DLD1 (cell line): ENCODE data around the gene MBD4.
"Not testable (repeated sequence)": the region's sequence is repeated elsewhere in the genome, so short reads cannot be mapped to it uniquely, and the experiment has no call there.

ENCODE experiments used
- in situ Hi-C: cut with HindIII; loops from 2 replicates; pipeline ENCODE4 v1.10.0; 2017; ENCODE audit warnings: low sequenced_read_pairs

Gene MBD4

DNA sequence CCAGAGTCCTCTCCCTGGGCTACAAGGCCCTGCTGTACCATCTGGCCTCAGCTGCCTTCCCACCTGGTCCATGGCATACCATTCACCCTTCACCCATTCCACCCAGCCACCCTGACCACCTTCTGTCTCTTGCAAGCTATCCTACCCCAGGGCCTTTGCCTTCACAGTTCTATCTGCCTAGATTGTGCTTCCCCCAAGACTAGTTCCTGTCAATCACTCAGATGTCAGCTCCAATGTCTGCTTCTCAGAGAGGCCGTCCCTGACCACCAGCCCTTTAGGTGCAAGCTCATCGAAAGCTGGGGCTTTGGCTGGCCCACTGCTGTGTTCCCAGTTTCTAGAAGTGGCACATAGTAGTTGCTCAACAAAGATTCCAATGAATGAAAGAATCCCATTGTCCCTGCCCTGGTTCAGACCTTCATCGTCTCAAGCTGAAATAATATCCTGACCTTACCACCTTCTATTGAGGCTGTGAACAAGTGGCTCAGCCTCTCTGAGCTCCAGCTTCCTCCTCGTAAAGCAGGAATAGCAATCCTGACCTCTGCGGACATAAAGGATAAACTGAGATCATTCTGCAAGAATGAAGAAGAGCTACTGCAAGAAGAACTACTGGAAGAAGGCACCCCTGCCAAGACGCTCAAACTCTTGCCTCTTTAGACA lies 27.1 kb downstream of the MBD4 start:
- in situ Hi-C loops: no loop called here

DNA sequence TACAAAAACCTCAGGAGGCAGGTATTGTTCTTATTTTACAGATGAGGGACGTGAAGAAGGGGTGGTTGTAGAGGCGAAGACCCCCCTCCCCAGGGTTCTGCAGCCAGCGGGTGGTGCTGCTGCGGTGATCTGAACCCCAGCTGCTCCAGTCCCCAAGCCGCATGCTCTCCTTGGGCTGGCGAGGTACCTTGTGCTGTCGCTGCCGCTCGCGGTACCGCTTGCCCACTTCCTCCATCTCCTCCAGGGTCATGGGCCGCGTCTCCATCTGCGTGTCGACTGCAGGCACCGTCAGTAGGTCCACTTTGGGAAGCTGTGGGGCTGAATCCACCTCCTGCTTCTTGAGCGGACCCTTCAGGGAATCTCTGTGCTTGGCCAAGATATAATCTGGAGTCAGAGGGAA lies 28.8 kb downstream of the MBD4 start:
- in situ Hi-C loops: no loop called here

DNA sequence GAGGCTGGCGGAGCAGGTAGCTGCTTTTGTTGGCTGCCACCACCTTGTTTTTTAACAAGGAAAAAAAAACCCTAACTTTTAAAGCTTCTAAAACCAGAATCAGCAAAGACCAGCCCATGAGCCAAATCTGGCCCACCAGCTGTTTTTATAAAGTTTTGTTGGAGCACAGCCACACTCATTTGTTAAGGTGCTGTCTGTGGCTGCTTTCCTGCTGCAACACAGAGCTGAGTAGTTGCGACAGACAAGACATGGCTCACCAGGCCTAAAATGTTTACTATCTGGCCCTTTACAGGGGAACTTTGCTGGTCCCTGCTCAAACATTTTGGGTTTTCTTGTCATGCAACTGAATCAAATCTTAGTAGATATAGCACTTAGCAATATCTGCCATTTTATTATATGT lies 30.2 kb downstream of the MBD4 start:
- in situ Hi-C loops: no loop called here

DNA sequence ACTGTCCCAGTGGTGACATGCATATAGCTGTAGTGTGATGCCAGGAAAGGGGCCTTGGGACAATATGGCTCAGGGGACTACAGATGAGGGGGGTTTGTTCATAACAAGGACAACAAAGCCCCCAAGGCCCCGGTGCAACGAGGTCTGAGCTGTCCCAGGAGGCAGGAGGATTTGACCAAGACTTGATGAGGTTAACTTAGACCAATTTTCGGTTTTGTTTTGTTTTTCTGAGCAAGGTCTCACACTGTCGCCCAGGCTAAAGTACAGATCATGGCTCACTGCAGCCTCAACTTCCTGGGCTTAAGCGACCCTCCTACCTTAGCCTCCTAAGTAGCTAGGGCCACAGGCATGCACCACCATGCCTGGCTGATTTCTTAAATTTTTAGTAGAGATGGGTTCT lies 35.1 kb downstream of the MBD4 start:
- in situ Hi-C loops: no loop called here

DNA sequence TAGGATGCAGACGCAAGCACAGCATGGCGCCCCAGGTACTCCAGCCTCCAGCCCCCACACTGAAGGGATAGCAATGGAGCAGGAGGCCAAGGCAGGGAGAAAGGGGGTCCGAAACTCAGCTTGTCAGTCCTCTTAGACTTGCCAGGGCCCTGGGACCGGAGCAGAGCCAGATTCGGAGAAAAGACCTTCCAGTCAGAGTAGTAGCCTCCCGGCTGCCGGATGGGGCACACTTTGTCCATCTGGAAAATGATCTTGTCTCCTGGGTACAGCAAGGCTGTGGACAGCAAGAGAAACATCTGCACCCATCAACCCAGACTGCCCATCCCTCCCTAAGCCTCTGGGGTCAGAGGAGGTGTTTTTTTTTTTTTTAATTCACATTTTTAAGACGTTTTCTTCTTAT lies 35.6 kb downstream of the MBD4 start:
- in situ Hi-C loops: no loop called here

DNA sequence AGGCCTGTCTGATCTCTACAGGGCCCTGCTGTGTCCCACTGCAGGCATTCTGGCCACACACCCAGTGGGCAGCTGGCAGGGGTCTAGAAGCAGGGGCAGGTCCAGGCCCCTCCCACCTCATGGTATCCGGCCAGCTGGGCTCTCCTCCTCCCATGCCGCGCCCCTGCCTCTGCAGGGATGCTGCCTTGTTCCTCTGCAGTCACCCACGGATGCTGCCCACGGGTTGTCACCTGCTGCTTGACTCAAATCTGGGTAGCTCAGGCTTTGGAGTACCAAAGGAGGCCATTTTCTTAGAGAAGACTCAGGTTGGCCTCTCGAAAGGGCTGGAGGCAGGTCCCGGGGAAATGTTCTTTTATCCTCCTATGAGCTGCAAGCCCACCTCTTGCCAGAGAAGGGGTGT lies 36.3 kb downstream of the MBD4 start:
- in situ Hi-C loops: no loop called here

DNA sequence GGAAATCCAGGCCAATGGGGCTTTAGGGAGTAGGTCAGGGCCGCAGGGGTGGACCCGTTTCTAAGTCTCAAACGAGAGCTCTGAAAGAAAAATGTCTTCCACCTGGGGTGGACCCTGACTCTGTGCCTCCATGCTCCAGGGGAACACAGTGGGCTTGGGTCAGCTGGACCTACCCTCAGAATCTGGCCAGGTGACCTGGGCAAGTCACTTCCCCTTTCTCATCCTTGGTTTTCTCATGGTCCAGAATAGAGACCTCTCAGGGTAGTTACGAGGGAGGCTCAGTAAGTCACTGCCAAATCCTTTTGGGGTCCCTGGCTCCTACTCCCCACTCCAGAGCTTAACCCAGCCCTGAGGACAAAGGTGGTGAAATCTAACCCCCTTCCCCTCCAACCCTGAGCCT lies 37.1 kb downstream of the MBD4 start:
- in situ Hi-C loops: no loop called here

DNA sequence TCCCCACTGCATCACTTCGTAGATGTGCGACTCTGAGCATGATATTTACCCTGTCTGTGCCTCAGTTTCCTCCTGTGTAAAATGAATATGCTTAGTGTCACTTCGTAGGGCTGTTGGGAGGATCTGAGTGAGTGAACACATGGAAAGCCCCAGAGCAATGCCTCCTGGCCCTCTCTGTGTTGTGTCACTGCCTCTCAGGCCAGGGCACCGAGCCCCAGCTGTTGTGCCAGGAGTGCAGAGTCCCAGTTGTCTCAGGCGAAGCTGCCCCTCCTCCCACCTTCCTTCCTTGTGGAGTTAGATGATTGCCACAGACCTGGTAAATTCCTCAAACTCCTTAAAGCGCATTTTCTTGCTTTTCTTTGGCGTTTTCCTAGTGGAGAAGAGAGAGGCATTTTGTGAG lies 37.5 kb downstream of the MBD4 start:
- in situ Hi-C loops: no loop called here

DNA sequence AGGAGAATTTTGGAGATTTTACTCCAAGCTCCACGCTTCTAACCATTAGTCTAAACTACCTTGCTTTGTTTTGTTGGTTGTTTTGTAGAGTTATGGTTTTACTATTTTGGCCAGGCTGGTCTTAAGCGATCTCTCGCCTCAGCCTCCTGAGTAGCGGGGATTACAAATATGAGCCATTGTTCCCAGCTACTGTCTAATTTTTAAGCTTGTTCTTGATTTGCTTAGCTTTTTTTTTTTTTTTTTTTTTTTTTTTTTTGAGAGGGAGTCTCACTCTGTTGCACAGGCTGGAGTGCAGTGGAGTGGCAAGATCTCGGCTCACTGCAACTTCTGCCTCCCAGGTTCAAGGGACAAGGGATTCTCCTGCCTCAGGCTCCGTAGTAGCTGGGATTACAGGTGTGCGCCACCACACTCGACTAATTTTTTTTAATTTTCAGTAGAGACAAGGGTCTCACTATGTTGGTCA lies 39.8 kb downstream of the MBD4 start:
- in situ Hi-C loops: no loop called here

DNA sequence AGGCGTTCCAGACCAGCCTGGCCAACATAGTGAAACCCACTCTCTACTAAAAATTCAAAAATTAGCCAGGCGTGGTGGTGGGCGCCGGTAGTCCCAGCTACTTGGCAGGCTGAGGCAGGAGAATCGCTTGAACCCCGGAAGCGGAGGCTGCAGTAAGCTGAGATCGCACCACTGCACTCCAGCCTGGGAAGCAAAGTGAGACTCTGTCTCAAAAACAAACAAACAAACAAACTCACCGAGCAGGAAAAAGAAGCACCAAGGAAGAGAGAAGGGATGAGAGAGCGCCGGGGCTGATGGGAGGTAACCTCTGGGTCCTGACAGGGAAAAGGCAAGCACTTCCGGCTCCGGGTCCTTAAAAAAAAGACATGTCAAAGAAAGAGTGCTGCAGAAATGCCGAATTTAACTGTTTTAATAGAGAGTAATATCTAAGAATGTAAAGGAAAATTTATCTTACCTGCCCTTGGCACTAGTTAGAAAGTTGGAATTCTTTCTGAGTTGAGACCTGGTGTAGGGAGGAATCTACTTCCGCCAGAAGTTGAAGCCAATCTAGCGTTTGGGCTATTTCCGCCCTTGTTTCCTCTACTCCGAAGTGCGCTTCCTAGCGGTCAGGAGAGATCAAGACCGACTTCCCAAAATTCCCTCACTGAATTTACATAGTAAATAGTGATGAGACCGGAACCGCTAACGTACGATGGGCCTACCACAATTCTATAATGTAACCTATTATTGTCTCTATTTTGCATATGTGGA lies 40.4 kb downstream of the MBD4 start:
- in situ Hi-C loops: no loop called here

DNA sequence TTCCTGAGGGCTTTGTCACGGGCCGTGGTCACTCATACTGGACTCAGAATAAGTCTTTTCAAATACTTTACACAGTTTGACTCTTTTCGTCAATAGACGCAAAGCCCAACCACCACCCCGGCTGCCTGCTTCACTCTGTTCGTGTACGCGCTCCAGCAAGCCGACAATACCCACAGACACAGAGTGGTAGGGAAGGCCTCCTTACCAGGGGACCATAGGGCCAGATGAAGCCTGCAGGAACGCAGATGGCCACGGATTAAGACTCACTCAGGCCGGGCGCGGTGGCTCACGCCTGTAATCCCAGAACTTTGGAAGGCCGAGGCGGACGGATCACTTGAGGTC lies 41.0 kb downstream of the MBD4 start:
- in situ Hi-C loops: no loop called here

DNA sequence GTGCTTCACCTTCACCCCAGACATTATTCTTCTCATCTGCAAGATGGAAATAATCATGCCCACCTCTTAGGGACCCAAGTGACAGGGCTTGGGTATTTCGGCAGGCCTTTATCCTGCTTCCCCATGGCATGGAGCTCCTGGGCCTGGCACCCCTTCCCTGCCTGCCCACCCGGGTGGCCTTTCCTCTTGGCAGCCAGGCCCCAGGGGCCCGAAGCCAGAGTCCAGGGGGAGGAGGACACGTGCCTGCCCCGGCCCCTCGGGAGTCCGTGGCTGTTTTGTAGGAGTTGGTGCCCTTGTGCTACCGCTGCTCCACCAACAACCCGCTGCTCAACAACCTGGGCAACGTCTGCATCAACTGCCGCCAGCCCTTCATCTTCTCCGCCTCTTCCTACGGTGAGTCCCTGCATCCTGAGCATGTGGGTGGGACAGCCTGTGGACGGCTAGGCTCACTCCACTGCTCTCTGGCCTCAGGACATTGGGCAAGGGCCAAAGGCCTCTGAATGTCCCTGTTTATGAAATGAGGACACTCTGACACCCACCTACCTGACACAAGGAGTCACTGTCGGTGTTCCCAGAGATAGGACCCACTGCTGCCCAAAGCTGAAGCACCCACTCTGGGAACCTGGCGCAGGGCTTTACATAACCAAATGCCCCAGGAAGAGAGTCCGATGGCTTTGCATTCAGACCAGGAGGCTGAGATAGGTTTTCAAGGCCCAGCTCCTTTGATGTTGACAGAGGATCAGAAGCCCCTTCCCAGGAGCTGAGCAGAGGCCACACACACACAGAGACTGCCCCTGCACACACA lies 45.8 kb downstream of the MBD4 start:
- in situ Hi-C loops: not testable (repeated sequence)

DNA sequence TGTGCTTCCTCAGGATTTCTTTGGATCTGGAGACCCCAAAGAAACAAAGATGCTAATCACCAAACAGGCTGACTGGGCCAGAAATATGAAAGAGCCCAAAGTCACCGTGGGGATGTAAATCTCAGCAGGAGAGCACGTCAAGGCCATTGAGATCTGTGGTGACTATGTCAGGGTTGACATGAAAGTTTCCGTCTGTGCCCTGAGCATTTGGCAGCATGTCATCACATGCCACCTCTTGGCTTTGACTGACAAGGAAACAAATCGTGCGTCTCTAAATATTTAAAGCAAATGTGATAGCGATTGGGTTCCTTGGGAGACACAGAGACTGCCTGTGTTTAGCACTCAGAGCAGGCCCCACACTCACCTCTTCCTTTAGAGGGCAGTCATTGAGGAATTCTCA lies 46.5 kb downstream of the MBD4 start:
- in situ Hi-C loops: no loop called here

DNA sequence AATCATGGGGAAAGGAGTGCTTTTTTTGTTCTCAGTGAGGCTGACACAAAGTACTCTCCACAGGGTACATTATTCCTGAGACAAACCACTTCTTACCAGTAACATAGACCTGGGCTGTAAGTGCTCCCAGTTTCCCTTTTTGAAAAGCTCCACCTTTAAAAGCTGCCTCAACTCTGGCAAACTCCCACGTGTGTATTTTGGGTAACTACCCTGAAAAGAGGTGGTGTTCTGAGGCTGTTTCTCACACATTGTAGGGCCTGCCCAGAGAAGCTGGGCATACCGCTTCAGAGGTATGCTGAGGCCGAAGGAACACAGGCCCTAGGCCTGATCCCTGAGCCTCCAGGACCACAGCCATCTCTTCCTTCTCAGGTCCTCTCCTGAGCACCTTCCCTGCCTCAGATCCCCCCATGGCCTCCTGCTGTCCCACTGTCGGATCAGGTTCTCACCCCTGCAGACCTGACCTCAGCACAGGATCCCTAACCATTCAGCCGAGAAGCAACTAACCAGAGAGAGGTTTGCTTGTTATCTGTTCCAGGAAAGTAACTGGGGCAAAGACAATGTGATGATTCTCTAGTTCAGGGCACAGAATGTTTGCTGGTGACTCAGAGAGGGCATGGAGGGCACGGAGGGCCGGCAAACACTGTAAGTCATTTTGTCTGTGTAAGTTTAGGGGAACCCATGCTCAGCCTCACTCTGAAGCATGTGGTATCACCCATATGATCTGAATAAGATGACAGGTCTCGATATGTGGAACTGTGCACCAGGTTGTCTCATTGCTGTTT lies 47.5 kb downstream of the MBD4 start:
- in situ Hi-C loops: not testable (repeated sequence)

DNA sequence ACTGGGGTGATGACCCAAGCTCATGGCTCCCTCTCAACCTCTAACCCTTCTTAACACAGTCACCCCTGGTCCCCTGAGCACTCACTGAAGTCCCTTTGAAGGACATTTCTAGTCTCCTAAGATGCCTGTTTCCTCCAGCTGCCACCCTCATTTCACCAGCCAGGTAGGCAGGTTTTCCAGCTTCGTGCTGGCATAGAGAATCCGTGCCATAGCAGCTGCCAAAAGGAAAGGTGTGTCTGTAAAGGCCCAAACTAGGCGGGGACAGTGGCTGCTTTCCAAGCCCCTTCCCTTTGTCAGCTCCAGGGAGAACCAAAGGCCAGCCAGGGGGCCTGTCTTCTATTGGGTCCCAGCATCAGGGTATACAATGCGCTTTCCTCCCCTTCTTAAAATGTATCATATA lies 48.2 kb downstream of the MBD4 start:
- in situ Hi-C loops: not testable (repeated sequence)

DNA sequence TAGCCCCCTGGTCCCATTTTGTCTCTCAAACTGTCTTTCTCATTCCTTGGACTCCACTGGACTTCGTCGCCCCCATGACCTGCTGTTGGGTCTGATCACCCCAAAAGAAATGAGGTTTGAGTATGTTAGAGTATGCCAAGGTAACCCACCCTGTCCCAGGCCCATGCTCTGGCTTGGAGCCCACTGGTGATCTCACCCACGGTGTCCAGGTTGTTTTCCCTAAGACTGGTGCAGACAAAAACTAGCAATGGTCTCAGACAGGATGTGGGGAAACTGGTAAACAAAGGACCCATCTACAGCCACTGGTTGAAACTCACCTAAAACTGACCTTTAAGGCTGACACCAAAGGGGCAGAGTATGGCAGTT lies 50.2 kb downstream of the MBD4 start:
- in situ Hi-C loops: no loop called here

DNA sequence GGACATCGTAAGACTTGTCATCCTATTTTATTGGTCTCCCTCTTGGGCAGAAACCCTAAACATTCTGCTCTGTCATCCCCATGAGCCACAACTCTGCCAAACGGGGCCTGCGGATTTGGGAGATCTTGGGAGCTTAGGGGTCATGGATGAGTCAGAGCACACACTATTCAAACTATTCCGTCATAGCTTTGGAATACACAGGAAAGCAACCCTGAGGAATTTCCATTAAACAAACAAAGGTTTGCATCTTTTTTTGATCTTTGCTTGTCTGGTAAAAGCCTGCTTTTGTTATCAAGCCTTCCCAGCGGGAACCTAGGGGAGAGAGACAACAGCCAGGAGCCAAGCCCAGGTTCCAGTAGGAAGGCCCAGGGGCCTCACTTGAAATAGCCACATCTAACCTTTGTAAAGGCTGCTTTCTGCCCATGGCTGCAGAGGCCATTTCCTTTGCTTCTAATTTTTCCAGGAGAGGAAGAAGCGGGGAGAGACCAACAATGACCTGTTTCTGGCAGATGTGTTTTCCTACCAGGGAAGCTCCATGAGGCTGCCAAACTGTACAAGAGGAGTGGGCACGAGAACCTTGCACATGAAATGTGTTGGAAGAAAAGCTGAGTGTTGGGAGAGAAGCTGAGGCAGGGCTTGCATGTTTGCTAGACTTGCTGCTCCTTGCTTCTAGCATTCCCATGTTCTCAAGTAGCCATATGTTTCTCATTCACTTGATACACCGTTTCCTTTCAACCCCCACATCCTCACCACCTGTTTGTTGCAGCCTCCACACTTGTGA lies 50.8 kb downstream of the MBD4 start:
- in situ Hi-C loops: not testable (repeated sequence)

DNA sequence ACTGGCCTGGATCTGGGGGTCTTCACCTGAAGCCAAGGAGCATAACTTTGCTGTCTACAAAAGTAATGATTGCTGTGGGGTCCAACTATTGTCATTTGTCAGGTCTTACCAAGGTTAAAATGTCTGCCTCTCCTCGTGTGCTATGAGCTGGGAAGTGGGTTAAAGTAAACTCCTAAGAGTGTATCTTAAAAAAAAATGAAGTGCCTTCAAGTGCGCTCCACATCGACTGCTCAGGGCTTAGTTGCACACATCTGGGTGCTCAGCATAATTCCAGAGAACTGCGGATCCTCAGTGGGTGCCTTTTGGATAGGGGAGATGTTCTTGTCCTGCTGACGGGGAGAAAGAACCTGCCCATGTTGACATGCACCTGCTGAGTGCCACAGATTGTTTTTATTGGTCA lies 52.3 kb downstream of the MBD4 start:
- in situ Hi-C loops: no loop called here

DNA sequence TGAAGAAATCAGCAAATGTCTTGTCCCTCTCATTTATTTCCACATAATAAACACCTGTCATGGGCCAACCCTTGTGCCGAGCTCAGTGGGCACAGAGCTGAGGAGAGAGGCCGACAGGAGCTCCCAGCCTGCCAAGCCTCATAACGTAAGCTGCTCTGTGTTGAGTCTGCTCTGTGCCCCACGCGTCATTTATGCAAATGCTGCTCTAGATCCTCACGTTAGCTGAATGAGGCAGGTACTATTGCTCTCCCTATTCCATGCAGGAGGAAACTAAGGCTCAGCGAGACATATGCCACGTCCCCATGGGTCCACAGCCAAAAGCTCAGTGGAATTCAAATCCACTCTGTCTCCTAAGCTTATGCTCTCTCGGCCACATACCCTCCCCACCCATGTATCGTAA lies 52.8 kb downstream of the MBD4 start:
- in situ Hi-C loops: no loop called here

DNA sequence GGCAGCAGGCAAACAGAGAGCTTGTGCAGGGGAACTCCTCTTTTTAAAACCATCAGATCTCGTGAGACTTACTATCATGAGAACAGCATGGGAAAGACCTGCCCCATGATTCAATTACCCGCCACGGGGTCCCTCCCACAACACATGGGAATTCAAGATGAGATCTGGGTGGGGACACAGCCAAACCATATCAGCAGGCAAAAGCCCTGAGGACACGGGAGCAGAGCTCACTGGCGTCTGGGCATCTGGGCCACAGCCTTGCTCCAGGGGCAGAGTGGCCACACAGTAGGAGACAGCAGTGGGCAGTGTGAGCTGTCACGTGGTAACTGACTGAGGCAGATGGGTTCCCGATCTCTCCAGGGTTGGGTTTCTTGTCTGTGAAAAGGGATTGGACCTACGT lies 54.2 kb downstream of the MBD4 start:
- in situ Hi-C loops: not testable (repeated sequence)
